Measurements from ENCODE around the gene CCL20.

CCL20 gene

DNA sequence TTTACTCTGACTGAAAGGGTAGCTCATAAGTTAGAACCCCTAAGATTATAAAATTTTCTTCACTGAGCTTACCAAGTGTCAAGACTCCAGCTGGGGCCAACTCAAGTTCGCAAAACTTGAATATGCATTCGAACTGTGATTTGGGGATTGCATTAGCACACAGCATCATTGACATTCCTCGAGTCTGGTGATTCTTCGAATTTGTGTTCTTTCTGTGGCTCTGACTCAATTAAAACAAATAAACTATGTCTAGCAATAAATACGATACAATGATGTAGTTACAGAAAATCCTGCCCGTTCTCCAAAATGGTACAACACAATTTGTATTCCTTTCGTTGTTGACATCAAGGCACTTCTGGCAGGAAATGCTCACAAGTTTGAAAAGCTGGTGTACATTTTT lies 11.1 kb downstream of the CCL20 start:
- H4K20me1 ChIP-seq (ENCODE audit: insufficient read depth) = no peaks in the 10 kb centered on the region
- H3K9ac ChIP-seq = no peak overlapping the region
- H3K36me3 ChIP-seq (ENCODE audit: insufficient read depth) = no peaks in the 10 kb centered on the region
- H3K4me3 ChIP-seq (IDR thresholded peaks at IDR 0.05; ENCODE audit: insufficient read depth, low read depth, low read length) = no peak overlapping the region
- no peaks in the 10 kb centered on the region for H3K27me3 ChIP-seq (ENCODE audit: insufficient read depth, low read depth)
- H3K4me2 ChIP-seq = no peak overlapping the region
- no peaks in the 10 kb centered on the region for H3K4me1 ChIP-seq (ENCODE audit: low read depth, poor library complexity, severe bottlenecking)
- H2AFZ ChIP-seq (ENCODE audit: low read depth) = no peak overlapping the region
- no peaks in the 10 kb centered on the region for H3K79me2 ChIP-seq (ENCODE audit: insufficient read depth, low read depth)
- TF ChIP-seq, protein P1, sequence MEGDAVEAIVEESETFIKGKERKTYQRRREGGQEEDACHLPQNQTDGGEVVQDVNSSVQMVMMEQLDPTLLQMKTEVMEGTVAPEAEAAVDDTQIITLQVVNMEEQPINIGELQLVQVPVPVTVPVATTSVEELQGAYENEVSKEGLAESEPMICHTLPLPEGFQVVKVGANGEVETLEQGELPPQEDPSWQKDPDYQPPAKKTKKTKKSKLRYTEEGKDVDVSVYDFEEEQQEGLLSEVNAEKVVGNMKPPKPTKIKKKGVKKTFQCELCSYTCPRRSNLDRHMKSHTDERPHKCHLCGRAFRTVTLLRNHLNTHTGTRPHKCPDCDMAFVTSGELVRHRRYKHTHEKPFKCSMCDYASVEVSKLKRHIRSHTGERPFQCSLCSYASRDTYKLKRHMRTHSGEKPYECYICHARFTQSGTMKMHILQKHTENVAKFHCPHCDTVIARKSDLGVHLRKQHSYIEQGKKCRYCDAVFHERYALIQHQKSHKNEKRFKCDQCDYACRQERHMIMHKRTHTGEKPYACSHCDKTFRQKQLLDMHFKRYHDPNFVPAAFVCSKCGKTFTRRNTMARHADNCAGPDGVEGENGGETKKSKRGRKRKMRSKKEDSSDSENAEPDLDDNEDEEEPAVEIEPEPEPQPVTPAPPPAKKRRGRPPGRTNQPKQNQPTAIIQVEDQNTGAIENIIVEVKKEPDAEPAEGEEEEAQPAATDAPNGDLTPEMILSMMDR (conservative IDR thresholded peaks at IDR 0.05; ENCODE audit: low read depth, low read length) = no peak
- H3K27ac ChIP-seq = no peak overlapping the region

DNA sequence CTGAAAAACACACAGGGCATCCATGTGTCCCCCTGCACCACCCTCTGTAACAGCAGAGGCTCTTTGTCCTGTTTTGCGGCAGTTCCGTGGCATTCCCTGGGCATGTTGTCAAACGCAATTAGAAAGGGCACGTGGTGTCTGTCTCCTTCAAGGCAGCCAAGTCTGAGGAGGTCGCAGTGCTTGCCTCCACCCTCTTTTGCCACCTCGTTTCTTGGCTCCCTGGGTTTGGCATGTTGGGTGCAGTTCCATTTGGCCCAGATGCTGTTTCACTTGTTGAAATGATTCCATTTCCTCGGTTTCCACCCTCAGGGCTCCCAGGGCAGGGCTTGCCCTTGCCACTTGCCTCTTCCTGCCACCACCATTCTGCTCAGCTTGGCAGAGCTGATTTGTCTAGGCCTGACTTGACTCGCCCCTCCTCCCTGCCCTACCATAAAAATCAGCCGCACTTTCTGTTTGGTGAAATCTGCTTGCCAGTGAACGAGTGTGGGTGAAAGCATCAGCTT lies 12.4 kb downstream of the CCL20 start:
- no peak overlapping the region for H3K4me2 ChIP-seq
- no peak overlapping the region for H3K4me3 ChIP-seq (IDR thresholded peaks at IDR 0.05; ENCODE audit: insufficient read depth, low read depth, low read length)
- no peak overlapping the region for H3K9ac ChIP-seq
- no peaks in the 10 kb centered on the region for H3K27me3 ChIP-seq (ENCODE audit: insufficient read depth, low read depth)
- H2AFZ ChIP-seq (ENCODE audit: low read depth) = no peak overlapping the region
- no peaks in the 10 kb centered on the region for H3K4me1 ChIP-seq (ENCODE audit: low read depth, poor library complexity, severe bottlenecking)
- no peaks in the 10 kb centered on the region for H4K20me1 ChIP-seq (ENCODE audit: insufficient read depth)
- no peak overlapping the region for H3K27ac ChIP-seq
- H3K36me3 ChIP-seq (ENCODE audit: insufficient read depth) = no peaks in the 10 kb centered on the region
- no peaks in the 10 kb centered on the region for H3K79me2 ChIP-seq (ENCODE audit: insufficient read depth, low read depth)
- TF ChIP-seq, protein P1 (conservative IDR thresholded peaks at IDR 0.05; ENCODE audit: low read depth, low read length) = no peak

DNA sequence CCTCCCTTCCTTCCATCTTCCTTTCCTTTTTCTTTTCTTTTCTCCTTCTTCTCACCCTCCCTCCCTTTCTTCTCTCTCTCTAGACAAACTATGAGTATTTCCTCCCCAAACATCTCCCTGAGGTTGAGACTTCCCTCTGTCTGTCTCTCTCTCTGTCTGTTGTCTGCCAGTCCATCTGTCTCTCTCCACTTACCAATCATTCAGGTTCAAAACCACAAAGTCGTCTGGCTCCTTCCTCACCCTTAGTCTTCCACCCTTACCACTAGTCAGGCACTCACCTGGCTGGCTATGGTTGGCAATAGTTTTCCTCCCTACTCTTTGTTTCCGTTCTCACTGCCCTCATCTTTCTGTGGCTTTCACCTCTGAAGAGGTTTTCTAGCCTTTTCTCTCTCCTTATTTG lies 12.9 kb downstream of the CCL20 start:
- no peak overlapping the region for H3K4me3 ChIP-seq (IDR thresholded peaks at IDR 0.05; ENCODE audit: insufficient read depth, low read depth, low read length)
- no peak overlapping the region for H3K27ac ChIP-seq
- no peak overlapping the region for H3K4me2 ChIP-seq
- no peak overlapping the region for H3K9ac ChIP-seq
- no peaks in the 10 kb centered on the region for H4K20me1 ChIP-seq (ENCODE audit: insufficient read depth)
- TF ChIP-seq, protein P1 (conservative IDR thresholded peaks at IDR 0.05; ENCODE audit: low read depth, low read length) = no peak
- H3K36me3 ChIP-seq (ENCODE audit: insufficient read depth) = no peaks in the 10 kb centered on the region
- no peaks in the 10 kb centered on the region for H3K27me3 ChIP-seq (ENCODE audit: insufficient read depth, low read depth)
- H3K79me2 ChIP-seq (ENCODE audit: insufficient read depth, low read depth) = no peaks in the 10 kb centered on the region
- no peak overlapping the region for H2AFZ ChIP-seq (ENCODE audit: low read depth)
- H3K4me1 ChIP-seq (ENCODE audit: low read depth, poor library complexity, severe bottlenecking) = no peaks in the 10 kb centered on the region

DNA sequence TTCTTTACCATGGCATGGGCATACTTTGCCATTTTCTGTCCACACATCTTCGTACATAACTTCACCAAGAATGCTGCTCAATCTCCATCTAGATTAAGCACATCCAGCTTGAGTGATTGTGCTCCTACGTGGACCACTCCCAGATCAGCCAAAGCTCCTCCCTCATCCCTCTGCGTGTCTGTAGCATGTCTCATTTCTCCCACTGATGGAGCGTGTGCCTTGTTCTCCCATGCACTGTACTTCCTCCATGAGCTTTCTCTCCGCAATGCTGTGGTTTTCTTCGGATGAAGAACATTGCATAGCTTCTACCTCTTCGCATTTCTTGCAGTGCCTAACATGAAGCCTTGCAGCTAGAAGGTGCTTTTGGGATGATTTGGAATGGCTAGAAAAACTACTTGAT lies 13.5 kb downstream of the CCL20 start:
- no peaks in the 10 kb centered on the region for H3K27me3 ChIP-seq (ENCODE audit: insufficient read depth, low read depth)

More for the DNA sequence above, 13.5 kb downstream of the CCL20 start:
- H3K9ac ChIP-seq = no peak overlapping the region
- no peak overlapping the region for H3K4me3 ChIP-seq (IDR thresholded peaks at IDR 0.05; ENCODE audit: insufficient read depth, low read depth, low read length)
- no peak overlapping the region for H3K27ac ChIP-seq
- TF ChIP-seq, protein P1 (conservative IDR thresholded peaks at IDR 0.05; ENCODE audit: low read depth, low read length) = no peak
- no peak overlapping the region for H3K4me2 ChIP-seq
- no peaks in the 10 kb centered on the region for H3K36me3 ChIP-seq (ENCODE audit: insufficient read depth)
- no peaks in the 10 kb centered on the region for H3K4me1 ChIP-seq (ENCODE audit: low read depth, poor library complexity, severe bottlenecking)
- H3K79me2 ChIP-seq (ENCODE audit: insufficient read depth, low read depth) = no peaks in the 10 kb centered on the region
- H4K20me1 ChIP-seq (ENCODE audit: insufficient read depth) = no peaks in the 10 kb centered on the region
- H2AFZ ChIP-seq (ENCODE audit: low read depth) = no peak overlapping the region
